Measurements from ENCODE around the gene PTPRG. TPM values are rescaled to one million over a fixed set of nuclear protein-coding genes. Genes with fewer than 3 reads are reported as not detected.
"Not testable (repeated sequence)": the region's sequence is repeated elsewhere in the genome, so short reads cannot be mapped to it uniquely, and the experiment has no call there.

PTPRG gene
- total RNA-seq, 2 donors from 2014 or later, result 0.31 to 1.3 TPM

- Mint-ChIP-seq H3K27me3 (ENCODE audit: low read depth) (no peaks in the 10 kb centered on the region), H3K4me3 (no peak overlapping the region), H3K36me3 (ENCODE audit: insufficient read depth in 2 of 2) (no peaks in the 10 kb centered on the region), H3K9me3 (peaks cover 0 to 1% of the 10 kb centered on the region in 2 donors), H3K4me1 (ENCODE audit: low read depth) (no peaks in the 10 kb centered on the region), H3K27ac (no peak overlapping the region)
- no peak for ATAC-seq (replicated peaks in 1 of 2)
- no peak for DNase-seq
Measured at GRCh38 chr3:61683549-61684236, 122.3 kb downstream of the PTPRG start.

- ATAC-seq (replicated peaks in 1 of 2) (no peak), DNase-seq (no peak)
- peaks cover 0 to 1% of the 10 kb centered on the region in 2 donors for H3K9me3 Mint-ChIP-seq
- H3K27me3 Mint-ChIP-seq (ENCODE audit: low read depth), result no peaks in the 10 kb centered on the region
- no peaks in the 10 kb centered on the region for H3K4me1 Mint-ChIP-seq (ENCODE audit: low read depth)
- H3K27ac Mint-ChIP-seq, result no peak overlapping the region
- no peaks in the 10 kb centered on the region for H3K36me3 Mint-ChIP-seq (ENCODE audit: insufficient read depth in 2 of 2)
- no peak overlapping the region for H3K4me3 Mint-ChIP-seq
Measured at GRCh38 chr3:61684386-61684785, 123.0 kb downstream of the PTPRG start.

DNA sequence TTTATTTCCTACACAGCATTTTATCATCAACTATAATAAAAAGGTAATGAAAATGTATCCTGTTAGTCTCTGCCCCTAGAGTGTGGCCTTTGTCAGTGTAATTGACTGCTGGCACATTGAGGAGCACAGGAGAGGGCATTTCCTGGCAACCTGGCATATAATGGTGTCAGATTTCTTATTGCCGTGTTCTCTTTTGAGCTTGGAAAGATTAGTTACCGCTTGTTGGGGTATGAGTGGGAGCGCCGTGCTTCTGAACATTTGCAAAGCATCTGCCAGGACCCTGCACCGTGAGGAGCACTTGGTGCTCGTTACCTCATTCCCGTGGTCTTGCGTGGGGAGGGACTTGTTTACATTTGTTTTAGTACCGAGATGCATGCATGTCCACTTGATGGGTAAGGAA, 124.4 kb downstream of the PTPRG start:
- Mint-ChIP-seq H3K9me3 (peaks cover 0 to 1% of the 10 kb centered on the region in 2 donors), H3K27ac (no peak overlapping the region), H3K4me1 (ENCODE audit: low read depth) (no peaks in the 10 kb centered on the region), H3K27me3 (ENCODE audit: low read depth) (no peaks in the 10 kb centered on the region), H3K4me3 (no peak overlapping the region), H3K36me3 (ENCODE audit: insufficient read depth in 2 of 2) (no peaks in the 10 kb centered on the region)
- ATAC-seq (replicated peaks in 1 of 2) (no peak), DNase-seq (no peak)

DNA sequence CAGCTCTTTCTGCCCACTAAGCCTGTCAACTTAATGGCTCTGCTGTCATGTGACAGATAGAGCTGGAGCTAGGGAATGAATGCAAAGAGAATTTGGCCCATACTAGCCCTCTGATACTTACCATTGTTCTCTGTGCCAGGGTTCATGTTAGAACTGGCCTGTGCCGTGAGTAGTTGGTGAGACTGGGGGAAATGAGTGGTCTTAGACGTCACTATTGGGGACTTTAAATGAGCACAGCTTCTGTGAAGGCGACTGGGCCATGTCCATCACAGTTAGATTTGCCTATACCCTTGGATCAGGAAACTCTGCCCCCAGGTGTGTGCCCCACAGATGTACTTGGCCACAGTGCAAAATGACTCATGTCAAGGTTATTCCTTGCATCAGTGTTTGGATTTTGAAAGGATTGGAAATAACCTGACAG, 124.9 kb downstream of the PTPRG start:
- DNase-seq (no peak), ATAC-seq (replicated peaks in 1 of 2) (no peak)
- no peak overlapping the region for H3K4me3 Mint-ChIP-seq
- H3K27me3 Mint-ChIP-seq (ENCODE audit: low read depth), result no peaks in the 10 kb centered on the region
- no peaks in the 10 kb centered on the region for H3K36me3 Mint-ChIP-seq (ENCODE audit: insufficient read depth in 2 of 2)
- H3K4me1 Mint-ChIP-seq (ENCODE audit: low read depth), result no peaks in the 10 kb centered on the region
- no peak overlapping the region for H3K27ac Mint-ChIP-seq
- H3K9me3 Mint-ChIP-seq, result peaks cover 0 to 1% of the 10 kb centered on the region in 2 donors

- DNase-seq (no peak), ATAC-seq (replicated peaks in 1 of 2) (no peak)
- Mint-ChIP-seq H3K27ac (no peak overlapping the region), H3K4me3 (no peak overlapping the region), H3K36me3 (ENCODE audit: insufficient read depth in 2 of 2) (no peaks in the 10 kb centered on the region), H3K9me3 (peaks cover 0 to 1% of the 10 kb centered on the region in 2 donors), H3K27me3 (ENCODE audit: low read depth) (no peaks in the 10 kb centered on the region), H3K4me1 (ENCODE audit: low read depth) (no peaks in the 10 kb centered on the region)
Measured at GRCh38 chr3:61687206-61687605, 125.8 kb downstream of the PTPRG start.

DNA sequence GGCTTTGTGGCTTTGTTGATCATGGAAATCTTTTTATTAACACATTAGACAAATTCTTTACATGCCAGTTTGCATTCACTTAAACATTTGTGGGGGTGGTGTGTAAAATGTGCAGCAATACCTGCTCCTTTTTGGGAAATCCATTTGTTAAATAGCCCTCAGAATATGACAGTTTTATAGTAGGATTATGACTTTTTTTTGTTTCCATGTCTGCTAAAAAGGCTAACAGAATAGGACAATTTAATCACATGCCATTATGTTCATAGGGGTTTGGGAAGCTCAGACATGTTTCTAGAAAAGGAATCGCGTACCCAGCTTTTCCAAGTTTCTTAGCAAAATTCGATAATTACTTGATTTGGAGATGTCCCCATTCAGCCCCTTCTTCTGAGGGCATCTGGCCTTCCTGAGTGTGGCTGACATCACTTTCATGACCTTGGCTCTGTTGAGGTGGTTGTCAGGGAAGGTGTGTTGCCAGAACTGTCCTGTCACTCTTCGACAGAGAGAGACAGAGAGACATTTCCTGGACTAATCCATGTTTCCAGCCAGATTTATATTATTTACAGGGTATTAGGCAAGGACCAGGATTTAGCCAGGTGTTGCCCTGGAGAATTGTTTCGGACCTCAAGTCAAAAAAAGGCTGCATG, 126.4 kb downstream of the PTPRG start:
- no peaks in the 10 kb centered on the region for H3K27me3 Mint-ChIP-seq (ENCODE audit: low read depth)
- no peak for ATAC-seq (replicated peaks in 1 of 2)
- H3K27ac Mint-ChIP-seq, result no peak overlapping the region

GRCh38 chr3:61688307-61688984, 127.1 kb downstream of the PTPRG start:
- Mint-ChIP-seq H3K4me3 (no peak overlapping the region), H3K27ac (no peak overlapping the region), H3K36me3 (ENCODE audit: insufficient read depth in 2 of 2) (no peaks in the 10 kb centered on the region), H3K9me3 (no peaks in the 10 kb centered on the region), H3K27me3 (ENCODE audit: low read depth) (no peaks in the 10 kb centered on the region), H3K4me1 (ENCODE audit: low read depth) (no peaks in the 10 kb centered on the region)
- DNase-seq, result no peak
- no peak for ATAC-seq (replicated peaks in 1 of 2)

More for the DNA sequence above, 126.4 kb downstream of the PTPRG start:
- Mint-ChIP-seq H3K4me1 (ENCODE audit: low read depth) (no peaks in the 10 kb centered on the region), H3K36me3 (ENCODE audit: insufficient read depth in 2 of 2) (no peaks in the 10 kb centered on the region), H3K9me3 (peaks cover 0 to 1% of the 10 kb centered on the region in 2 donors), H3K4me3 (no peak overlapping the region)
- DNase-seq, result no peak

GRCh38 chr3:61690016-61690415, 128.6 kb downstream of the PTPRG start:
- no peak for DNase-seq
- no peak for ATAC-seq (replicated peaks in 1 of 2)

DNA sequence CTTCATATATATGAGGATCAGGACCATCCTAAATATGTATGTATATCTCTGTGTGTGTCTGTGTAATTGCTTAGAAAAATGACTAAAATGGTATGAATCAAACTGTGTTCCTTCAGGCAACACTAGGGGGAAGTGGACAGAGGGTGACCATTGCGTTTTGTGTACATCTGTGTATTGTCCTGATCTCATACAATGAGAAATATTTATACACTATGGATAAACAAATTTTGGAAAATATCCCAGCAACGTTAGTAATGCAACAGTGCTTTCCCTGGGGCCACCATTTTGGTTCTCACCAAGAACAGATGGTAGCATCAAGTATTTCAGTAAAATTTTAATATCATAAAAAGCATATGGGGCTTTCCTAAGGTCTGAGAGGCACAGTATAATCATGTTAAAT, 130.1 kb downstream of the PTPRG start:
- ATAC-seq (replicated peaks in 1 of 2) (no peak), DNase-seq (no peak)
- Mint-ChIP-seq H3K9me3 (no peaks in the 10 kb centered on the region), H3K36me3 (ENCODE audit: insufficient read depth in 2 of 2) (no peaks in the 10 kb centered on the region), H3K27ac (no peak overlapping the region), H3K27me3 (ENCODE audit: low read depth) (no peaks in the 10 kb centered on the region), H3K4me3 (no peak overlapping the region), H3K4me1 (ENCODE audit: low read depth) (no peaks in the 10 kb centered on the region)

More at GRCh38 chr3:61690016-61690415, 128.6 kb downstream of the PTPRG start:
- H3K4me3 Mint-ChIP-seq, result no peak overlapping the region
- no peaks in the 10 kb centered on the region for H3K36me3 Mint-ChIP-seq (ENCODE audit: insufficient read depth in 2 of 2)
- H3K27me3 Mint-ChIP-seq (ENCODE audit: low read depth), result no peaks in the 10 kb centered on the region
- H3K9me3 Mint-ChIP-seq, result no peaks in the 10 kb centered on the region
- no peaks in the 10 kb centered on the region for H3K4me1 Mint-ChIP-seq (ENCODE audit: low read depth)
- H3K27ac Mint-ChIP-seq, result no peak overlapping the region

DNA sequence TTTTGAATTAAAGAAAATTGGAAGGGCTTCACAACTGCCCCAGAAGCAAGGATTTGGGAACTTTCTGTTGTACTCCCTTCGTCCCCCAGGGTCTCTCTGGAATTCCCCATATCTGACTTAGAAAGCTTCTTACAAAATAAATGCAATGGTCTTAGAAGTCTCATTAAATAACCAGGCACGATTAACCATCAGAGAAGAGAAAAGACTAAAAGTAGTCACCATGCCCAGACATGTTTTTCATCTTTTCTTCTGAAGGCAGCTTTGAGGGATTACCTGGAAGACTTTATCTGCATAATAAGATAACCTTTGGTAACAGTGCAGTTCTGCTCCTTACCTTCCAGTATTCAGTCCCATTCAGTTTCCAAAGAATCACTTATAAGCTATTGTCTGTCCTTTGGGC, 135.9 kb downstream of the PTPRG start:
- no peak for DNase-seq

DNA sequence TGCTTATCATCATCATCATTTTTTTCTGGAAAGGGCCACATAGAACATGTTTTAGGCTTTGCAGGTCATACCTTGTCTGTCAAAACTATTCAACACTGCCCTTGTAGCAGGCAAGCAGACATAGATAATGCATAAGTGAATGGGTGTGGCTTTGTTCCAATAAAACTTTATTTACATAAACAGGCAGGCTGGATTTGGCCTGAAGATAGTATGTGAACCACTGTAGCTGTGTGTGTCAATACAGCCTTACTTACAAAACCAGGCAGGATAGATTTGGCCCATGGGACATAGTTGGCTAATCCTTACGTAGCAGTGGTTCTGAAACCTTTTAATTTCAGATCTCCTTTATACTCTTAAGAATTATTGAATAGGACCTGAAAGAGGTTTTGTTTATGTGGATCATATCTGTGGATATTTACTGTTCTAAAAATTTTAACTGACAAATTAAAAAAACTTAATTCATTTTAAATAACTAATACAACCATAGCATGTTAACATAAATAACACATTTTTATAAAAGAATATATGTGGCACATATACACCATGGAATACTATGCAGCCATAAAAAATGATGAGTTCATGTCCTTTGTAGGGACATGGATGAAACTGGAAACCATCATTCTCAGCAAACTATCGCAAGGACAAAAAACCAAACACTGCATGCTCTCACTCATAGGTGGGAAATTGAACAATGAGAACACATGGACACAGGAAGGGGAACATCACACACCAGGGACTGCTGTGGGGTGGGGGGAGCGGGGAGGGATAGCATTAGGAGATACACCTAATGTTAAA, 137.1 kb downstream of the PTPRG start:
- not testable (repeated sequence) for H3K9me3 Mint-ChIP-seq; H3K4me1 Mint-ChIP-seq (ENCODE audit: low read depth); H3K4me3 Mint-ChIP-seq; H3K36me3 Mint-ChIP-seq (ENCODE audit: insufficient read depth in 2 of 2); H3K27me3 Mint-ChIP-seq (ENCODE audit: low read depth); DNase-seq; ATAC-seq (replicated peaks in 1 of 2); H3K27ac Mint-ChIP-seq

More for the DNA sequence above, 135.9 kb downstream of the PTPRG start:
- Mint-ChIP-seq H3K27ac (no peak overlapping the region), H3K9me3 (peaks cover 0 to 2% of the 10 kb centered on the region in 2 donors), H3K36me3 (ENCODE audit: insufficient read depth in 2 of 2) (no peaks in the 10 kb centered on the region), H3K4me3 (no peak overlapping the region), H3K4me1 (ENCODE audit: low read depth) (no peaks in the 10 kb centered on the region), H3K27me3 (ENCODE audit: low read depth) (no peaks in the 10 kb centered on the region)
- no peak for ATAC-seq (replicated peaks in 1 of 2)

DNA sequence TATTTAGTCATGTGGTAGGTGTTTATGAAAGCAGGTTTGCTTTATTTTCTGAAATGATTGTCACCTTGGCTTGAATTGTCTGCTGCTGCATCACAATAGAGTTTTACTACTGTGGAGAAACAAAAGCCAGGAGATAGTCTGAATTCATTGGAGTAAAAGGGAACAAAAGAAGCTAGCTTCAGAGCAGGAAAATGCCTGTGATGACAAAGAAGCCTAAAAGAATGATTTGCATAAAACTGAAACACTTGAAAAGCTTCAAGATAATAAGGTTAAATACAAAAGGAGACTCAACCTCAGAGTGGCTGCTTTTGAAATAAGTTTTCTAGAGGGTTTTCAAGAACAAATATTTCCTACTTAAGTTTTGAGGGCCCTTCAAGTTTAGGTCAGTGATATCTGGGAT, 138.3 kb downstream of the PTPRG start:
- Mint-ChIP-seq H3K36me3 (ENCODE audit: insufficient read depth in 2 of 2) (no peaks in the 10 kb centered on the region), H3K27me3 (ENCODE audit: low read depth) (no peaks in the 10 kb centered on the region), H3K4me1 (ENCODE audit: low read depth) (no peaks in the 10 kb centered on the region), H3K27ac (no peak overlapping the region), H3K4me3 (no peak overlapping the region), H3K9me3 (peaks cover 0 to 2% of the 10 kb centered on the region in 2 donors)
- ATAC-seq (replicated peaks in 1 of 2) (no peak), DNase-seq (no peak)

DNA sequence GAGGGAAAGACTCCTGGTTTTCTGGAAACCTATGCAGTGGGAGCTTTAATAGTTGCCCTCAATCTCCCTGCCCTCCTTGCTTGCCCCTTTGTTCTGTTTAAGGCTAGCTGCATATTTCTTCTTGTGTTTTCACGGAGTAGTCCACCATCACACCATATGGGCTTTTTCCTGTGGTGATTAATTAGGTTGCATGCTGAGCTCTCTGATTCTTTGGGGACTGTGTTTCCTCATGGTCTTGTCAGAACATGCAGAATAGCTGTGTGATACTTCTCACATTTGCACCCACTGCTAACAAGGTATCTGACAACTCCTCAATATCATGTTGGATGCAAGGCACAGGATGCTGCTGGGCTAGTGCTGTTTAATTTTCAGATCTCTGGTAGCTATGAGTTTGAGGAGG, 139.6 kb downstream of the PTPRG start:
- Mint-ChIP-seq H3K4me3 (no peak overlapping the region), H3K36me3 (ENCODE audit: insufficient read depth in 2 of 2) (no peaks in the 10 kb centered on the region), H3K27me3 (ENCODE audit: low read depth) (no peaks in the 10 kb centered on the region), H3K4me1 (ENCODE audit: low read depth) (no peaks in the 10 kb centered on the region), H3K9me3 (peaks cover 0 to 2% of the 10 kb centered on the region in 2 donors), H3K27ac (no peak overlapping the region)
- DNase-seq, result no peak
- ATAC-seq (replicated peaks in 1 of 2), result no peak

Measured in activated T-cell treated with anti-CD3 and anti-CD28 coated beads, Interleukin-2, amount 50 U/mL, for 72 hours (primary cell).